KMS-11 (cell line): Measurements from ENCODE around the gene CFAP161.
A peak's percentile ranks its signal among the peaks of the same experiment; 100 is the strongest.

Source experiments
- H2AFZ ChIP-seq: fragments of 200-600 bp; sonication (generic); 2 replicates; pipeline ENCODE4 v1.6.1; 2016; ENCODE audit warnings: antibody characterized with exemption, mixed run types, low read depth
- H3K27ac ChIP-seq: fragments of 200-600 bp; sonication (generic); 2 replicates; pipeline ENCODE4 v1.6.1; 2016; ENCODE audit warnings: mild to moderate bottlenecking, mixed run types
- H3K27me3 ChIP-seq: fragments of 200-600 bp; sonication (generic); 2 replicates; pipeline ENCODE4 v1.6.1; 2017; ENCODE audit warnings: mild to moderate bottlenecking, low read depth, mixed run types, moderate library complexity; ENCODE audit not compliant: insufficient read depth
- H3K36me3 ChIP-seq: fragments of 200-600 bp; sonication (generic); 2 replicates; pipeline ENCODE4 v1.6.1; 2017; ENCODE audit warnings: mild to moderate bottlenecking, mixed run types; ENCODE audit not compliant: insufficient read depth
- H3K4me1 ChIP-seq: fragments of 200-600 bp; sonication (generic); 2 replicates; pipeline ENCODE4 v1.6.1; 2016; ENCODE audit warnings: mild to moderate bottlenecking, low read depth, mixed run types; ENCODE audit not compliant: poor library complexity, severe bottlenecking
- H3K4me2 ChIP-seq: fragments of 200-600 bp; sonication (generic); 2 replicates; pipeline ENCODE4 v1.7.0; 2016; ENCODE audit warnings: mild to moderate bottlenecking, mixed run types
- H3K4me3 ChIP-seq: fragments of 200-600 bp; sonication (generic); IDR thresholded peaks from 2 replicates; pipeline ENCODE4 v1.6.1; 2017; ENCODE audit warnings: low read depth, low read length, mixed read lengths; ENCODE audit not compliant: insufficient read depth
- H3K79me2 ChIP-seq: fragments of 200-600 bp; sonication (generic); 2 replicates; pipeline ENCODE4 v1.6.1; 2016; ENCODE audit warnings: low read depth, mixed run types; ENCODE audit not compliant: insufficient read depth
- H3K9ac ChIP-seq: fragments of 200-600 bp; sonication (generic); 2 replicates; pipeline ENCODE4 v1.6.1; 2016; ENCODE audit warnings: mild to moderate bottlenecking, mixed run types
- H4K20me1 ChIP-seq: fragments of 200-600 bp; sonication (generic); 2 replicates; pipeline ENCODE4 v1.6.1; 2016; ENCODE audit warnings: mild to moderate bottlenecking, mixed run types; ENCODE audit not compliant: insufficient read depth
- CTCF ChIP-seq: fragments of 200-600 bp; sonication (generic); conservative IDR thresholded peaks from 2 replicates; pipeline ENCODE4 v1.6.1; 2017; ENCODE audit warnings: low read depth, mild to moderate bottlenecking, antibody characterized with exemption, low read length, moderate library complexity, mixed read lengths

Gene CFAP161

GRCh38 chr15:81101894-81102815 is 31.9 kb upstream of the CFAP161 start:
- Histone ChIP-seq H3K27ac (no peak overlapping the region), H3K4me2 (no peak overlapping the region), H3K27me3 (no peaks in the 10 kb centered on the region), H2AFZ (no peak overlapping the region), H3K4me1 (no peaks in the 10 kb centered on the region), H4K20me1 (no peaks in the 10 kb centered on the region), H3K4me3 (no peak overlapping the region), H3K36me3 (no peaks in the 10 kb centered on the region), H3K79me2 (no peaks in the 10 kb centered on the region), H3K9ac (no peak overlapping the region)
- no peak for TF ChIP-seq CTCF

- H3K4me2 ChIP-seq = no peak overlapping the region
- H3K4me1 ChIP-seq = no peaks in the 10 kb centered on the region
- no peak for TF ChIP-seq CTCF
- no peak overlapping the region for H2AFZ ChIP-seq
- H3K27ac ChIP-seq = no peak overlapping the region
- H4K20me1 ChIP-seq = no peaks in the 10 kb centered on the region
- H3K79me2 ChIP-seq = no peaks in the 10 kb centered on the region
- H3K27me3 ChIP-seq = no peaks in the 10 kb centered on the region
- no peaks in the 10 kb centered on the region for H3K36me3 ChIP-seq
- no peak overlapping the region for H3K4me3 ChIP-seq
- no peak overlapping the region for H3K9ac ChIP-seq
Measured at GRCh38 chr15:81103857-81104256, 30.2 kb upstream of the CFAP161 start.

- no peaks in the 10 kb centered on the region for H4K20me1 ChIP-seq
- no peaks in the 10 kb centered on the region for H3K79me2 ChIP-seq
- no peak overlapping the region for H2AFZ ChIP-seq
- H3K4me2 ChIP-seq = no peak overlapping the region
- TF ChIP-seq CTCF = no peak
- no peaks in the 10 kb centered on the region for H3K36me3 ChIP-seq
- no peak overlapping the region for H3K4me3 ChIP-seq
- H3K4me1 ChIP-seq = no peaks in the 10 kb centered on the region
- H3K27me3 ChIP-seq = no peaks in the 10 kb centered on the region
- H3K9ac ChIP-seq = no peak overlapping the region
- no peak overlapping the region for H3K27ac ChIP-seq
Measured at GRCh38 chr15:81105545-81105944, 28.5 kb upstream of the CFAP161 start.

GRCh38 chr15:81106560-81106959 is 27.5 kb upstream of the CFAP161 start:
- Histone ChIP-seq H3K27me3 (no peaks in the 10 kb centered on the region), H3K36me3 (no peaks in the 10 kb centered on the region), H3K4me2 (no peak overlapping the region), H4K20me1 (no peaks in the 10 kb centered on the region), H3K4me3 (no peak overlapping the region), H3K79me2 (no peaks in the 10 kb centered on the region), H2AFZ (no peak overlapping the region; the same call in 1 of the 2 replicates), H3K9ac (no peak overlapping the region), H3K4me1 (peaks cover 6% of the 10 kb centered on the region), H3K27ac (no peak overlapping the region)
- peak; percentile 81 for TF ChIP-seq CTCF
